ENCODE data around the gene NCAPD3.

DNA sequence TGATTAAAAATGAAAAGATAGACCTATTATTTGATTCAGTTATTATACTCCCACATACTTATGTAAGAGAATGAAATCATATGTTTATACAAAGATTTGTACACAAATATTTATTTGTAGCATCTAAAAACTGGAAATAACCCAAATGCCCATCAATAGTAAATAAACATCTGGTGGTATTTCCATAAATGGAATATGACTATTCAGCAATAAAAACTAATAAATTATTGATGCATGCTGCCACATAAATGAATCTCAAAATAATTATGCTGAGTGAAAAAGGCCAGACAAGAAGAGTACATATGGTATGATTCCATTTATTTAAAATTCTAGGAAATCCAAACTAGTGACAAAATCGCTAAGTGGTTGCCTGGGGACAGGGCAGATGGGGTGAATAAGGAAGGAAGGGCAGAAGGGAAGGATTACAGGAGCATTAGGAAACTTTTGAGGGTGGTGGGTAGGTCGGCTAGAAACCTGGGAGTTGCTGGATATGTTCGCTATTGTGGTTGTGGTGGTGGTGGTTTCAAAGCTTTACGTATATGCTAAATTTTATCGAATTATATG lies 113.4 kb downstream of the NCAPD3 start:
- TF ChIP-seq POLR2AphosphoS5 (IDR thresholded peaks at IDR 0.05; ENCODE audit: borderline replicate concordance, low read depth, low read length) = no peak
- TF ChIP-seq EZH2 (IDR thresholded peaks at IDR 0.05) = no peak
- TF ChIP-seq FOXP2 (optimal IDR thresholded peaks at IDR 0.05; ENCODE audit: control extremely low read depth, extremely low read length, insufficient read depth) = no peak
